ENCODE results near the gene ELOA2.

- TF ChIP-seq CTCF (IDR thresholded peaks at IDR 0.05) = no peak
- no peak for TF ChIP-seq POLR2A (IDR thresholded peaks at IDR 0.05)
These were observed 46.2 kb upstream of the ELOA2 start for GRCh38 chr18:47081578-47081977.
